Left lung (tissue), 10 donors: ENCODE data around the gene USP10. TPM values are rescaled to one million over a fixed set of nuclear protein-coding genes. Genes with fewer than 3 reads are reported as not detected.

Experiments used
- ATAC-seq: fragments of 200-7000 bp; cut with Tn5 transposase; one replicate; pipeline ENCODE4 v1.9.1; 2020; ENCODE audit warnings: moderate library complexity
- DNase-seq, 4 donors: peaks; one replicate each; pipeline ENCODE4 v3.0.0-alpha.2; 2013 to 2020
- H3K27ac ChIP-seq, 2 donors: fragments of 200-600 bp; sonication (generic) in 1 of 2; one replicate each; pipeline versions ENCODE4 v1.5.0 to v1.8.0; 2020 to 2021
- H3K27me3 ChIP-seq, 2 donors: fragments of 200-600 bp; sonication (generic) in 1 of 2; one replicate each; pipeline versions ENCODE4 v1.5.0 to v1.8.0; 2020 to 2021
- H3K36me3 ChIP-seq, 2 donors: fragments of 200-600 bp; sonication (generic) in 1 of 2; one replicate each; pipeline versions ENCODE4 v1.5.0 to v1.8.0; 2020 to 2021
- H3K4me1 ChIP-seq, 2 donors: fragments of 200-600 bp; one replicate each; pipeline ENCODE4 v1.8.0; 2021
- H3K4me3 ChIP-seq, 2 donors: fragments of 200-600 bp; sonication (generic) in 1 of 2; one replicate each; pipeline versions ENCODE4 v1.5.0 to v1.8.0; 2020 to 2021; ENCODE audit warnings: mild to moderate bottlenecking in 1 of 2
- H3K9me3 ChIP-seq, 2 donors: fragments of 200-600 bp; sonication (generic) in 1 of 2; one replicate each; pipeline versions ENCODE4 v1.5.0 to v1.8.0; 2020 to 2021
- intact Hi-C, 2 donors: fragments of 100-400 bp; cut with DNase I; formaldehyde crosslinking; loops; one replicate each; pipeline versions ENCODE4 v1.11.2 to v1.14.2; 2022
- polyA plus RNA-seq, 6 donors: library from polyadenylated mRNA; unstranded; fragments of 120-200 nt; gene quantifications; one replicate each; pipeline ENCODE4 v1.2.1, GENCODE V29; 2013; ENCODE audit not compliant: insufficient read length in 6 of 6
- total RNA-seq, 2 donors: library from RNA; stranded (reverse); fragmentation: NEBNext Ultra II Directional; extraction: Animal tissue kit (Norgen Biotek cat#: 25700); gene quantifications; one replicate each; pipeline ENCODE4 v1.2.1, GENCODE V29; 2021
- TF ChIP-seq, protein P1 (sequence below), 2 donors: fragments of 200-600 bp; sonication (generic) in 1 of 2; IDR thresholded peaks; one replicate each; pipeline versions ENCODE4 v1.5.0 to v1.8.0; 2021; ENCODE audit warnings: antibody characterized with exemption in 2 of 2
- donor health status: DM: no; HTN: yes; CAD: no.
- donor health status: DM: no; HTN: no; CAD: no.

The USP10 gene
- total and polyA plus RNA-seq, 8 donors, result 57.4 to 102 (median 87.8) TPM

DNA sequence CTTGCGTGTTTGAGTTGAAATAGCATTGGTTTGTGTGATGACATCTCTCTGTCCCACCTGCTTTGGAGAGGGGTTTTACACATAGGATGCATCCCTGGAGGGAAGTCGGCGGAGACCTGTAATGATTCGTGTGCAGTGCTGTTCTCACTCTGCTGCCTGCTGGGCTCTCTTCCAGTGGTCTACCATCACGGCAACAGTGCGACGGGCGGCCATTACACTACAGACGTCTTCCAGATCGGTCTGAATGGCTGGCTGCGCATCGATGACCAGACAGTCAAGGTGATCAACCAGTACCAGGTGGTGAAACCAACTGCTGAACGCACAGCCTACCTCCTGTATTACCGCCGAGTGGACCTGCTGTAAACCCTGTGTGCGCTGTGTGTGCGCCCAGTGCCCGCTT, 78.9 kb downstream of the USP10 start:
- ATAC-seq, result no peak

DNA sequence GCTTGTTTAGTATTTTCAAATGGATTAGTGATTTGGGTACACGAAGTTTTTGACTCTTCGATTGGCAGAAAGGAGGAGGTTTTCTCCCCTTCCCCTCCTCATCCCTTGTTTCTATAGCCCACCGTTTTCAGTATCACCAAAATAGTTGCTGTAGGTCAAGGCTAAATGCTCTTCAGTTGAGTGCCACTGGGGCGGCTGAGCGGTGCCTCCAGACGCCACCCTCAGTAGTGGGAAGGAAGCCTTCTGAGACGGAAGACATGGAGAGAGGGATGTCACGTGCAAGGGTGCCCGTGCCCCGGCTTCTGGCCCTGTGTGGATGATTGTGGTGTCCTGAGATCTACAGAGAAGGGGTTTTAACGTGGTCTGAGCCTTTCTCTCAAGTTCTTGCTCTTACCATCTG, 80.3 kb downstream of the USP10 start:
- DNase-seq (peak in 1 of 4 donors; percentile 47), ATAC-seq (no peak)
- TF ChIP-seq, protein P1, sequence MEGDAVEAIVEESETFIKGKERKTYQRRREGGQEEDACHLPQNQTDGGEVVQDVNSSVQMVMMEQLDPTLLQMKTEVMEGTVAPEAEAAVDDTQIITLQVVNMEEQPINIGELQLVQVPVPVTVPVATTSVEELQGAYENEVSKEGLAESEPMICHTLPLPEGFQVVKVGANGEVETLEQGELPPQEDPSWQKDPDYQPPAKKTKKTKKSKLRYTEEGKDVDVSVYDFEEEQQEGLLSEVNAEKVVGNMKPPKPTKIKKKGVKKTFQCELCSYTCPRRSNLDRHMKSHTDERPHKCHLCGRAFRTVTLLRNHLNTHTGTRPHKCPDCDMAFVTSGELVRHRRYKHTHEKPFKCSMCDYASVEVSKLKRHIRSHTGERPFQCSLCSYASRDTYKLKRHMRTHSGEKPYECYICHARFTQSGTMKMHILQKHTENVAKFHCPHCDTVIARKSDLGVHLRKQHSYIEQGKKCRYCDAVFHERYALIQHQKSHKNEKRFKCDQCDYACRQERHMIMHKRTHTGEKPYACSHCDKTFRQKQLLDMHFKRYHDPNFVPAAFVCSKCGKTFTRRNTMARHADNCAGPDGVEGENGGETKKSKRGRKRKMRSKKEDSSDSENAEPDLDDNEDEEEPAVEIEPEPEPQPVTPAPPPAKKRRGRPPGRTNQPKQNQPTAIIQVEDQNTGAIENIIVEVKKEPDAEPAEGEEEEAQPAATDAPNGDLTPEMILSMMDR (IDR thresholded peaks at IDR 0.05), result no peak
- intact Hi-C loops, result no loop called here
- no peak overlapping the region for H3K4me3 ChIP-seq
- H3K4me1 ChIP-seq, result peaks cover 0 to 4% of the 10 kb centered on the region in 2 donors
- H3K36me3 ChIP-seq, result peaks cover 0 to 60% of the 10 kb centered on the region in 2 donors
- H3K27ac ChIP-seq, result no peak overlapping the region
- no peaks in the 10 kb centered on the region for H3K9me3 ChIP-seq
- H3K27me3 ChIP-seq, result no peaks in the 10 kb centered on the region

More for the DNA sequence above, 78.9 kb downstream of the USP10 start:
- intact Hi-C loops, result no loop called here
- peaks cover 0 to 14% of the 10 kb centered on the region in 2 donors for H3K4me1 ChIP-seq
- TF ChIP-seq, protein P1 (IDR thresholded peaks at IDR 0.05), result no peak
- H3K27ac ChIP-seq, result no peak overlapping the region
- no peak overlapping the region for H3K4me3 ChIP-seq
- H3K27me3 ChIP-seq, result no peaks in the 10 kb centered on the region
- peaks cover 0 to 72% of the 10 kb centered on the region in 2 donors for H3K36me3 ChIP-seq
- DNase-seq, result no peak
- no peaks in the 10 kb centered on the region for H3K9me3 ChIP-seq

DNA sequence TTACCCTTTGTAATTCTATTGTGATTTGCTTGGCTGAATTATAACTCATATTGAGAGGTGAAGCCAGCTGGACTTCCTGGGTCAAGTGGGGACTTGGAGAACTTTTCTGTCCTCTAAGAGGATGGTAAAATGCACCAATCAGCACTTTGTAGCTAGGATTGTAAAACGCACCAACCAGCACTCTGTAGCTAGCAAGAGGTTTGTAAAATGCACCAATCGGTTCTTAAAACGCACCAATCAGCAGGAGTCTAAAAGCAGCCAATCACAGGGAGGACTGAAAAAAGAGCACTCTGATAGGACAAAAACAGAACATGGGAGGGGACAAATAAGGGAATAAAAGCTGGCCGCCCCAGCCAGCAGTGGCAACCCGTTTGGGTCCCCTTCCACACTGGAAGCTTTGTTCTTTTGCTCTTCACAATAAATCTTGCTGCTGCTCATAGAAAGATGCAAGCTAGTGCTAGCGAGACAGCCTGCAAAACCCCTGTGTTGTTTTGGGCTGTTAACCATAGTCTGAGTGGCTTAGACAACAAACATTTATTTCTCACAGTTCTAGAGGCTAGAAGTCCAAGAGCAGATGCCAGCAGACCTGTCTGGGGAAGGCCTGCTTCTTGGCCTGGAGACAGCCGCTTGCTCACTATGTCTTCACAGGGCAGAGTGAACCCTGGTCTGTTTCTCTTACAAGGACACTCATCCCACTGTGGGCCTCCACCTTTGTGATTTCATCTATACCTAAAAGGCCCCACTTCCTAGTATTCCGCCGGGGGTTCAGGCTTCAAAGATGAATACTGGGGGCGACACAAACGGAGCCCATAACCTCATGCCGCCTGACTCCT, 81.0 kb downstream of the USP10 start:
- H3K36me3 ChIP-seq, result peaks cover 0 to 53% of the 10 kb centered on the region in 2 donors
- peaks cover under 1 to 4% of the 10 kb centered on the region in 2 donors for H3K4me1 ChIP-seq
- intact Hi-C loops, result no loop called here
- ATAC-seq, result no peak
- no peak overlapping the region for H3K4me3 ChIP-seq
- TF ChIP-seq, protein P1 (IDR thresholded peaks at IDR 0.05), result no peak
- no peaks in the 10 kb centered on the region for H3K9me3 ChIP-seq
- no peaks in the 10 kb centered on the region for H3K27me3 ChIP-seq
- no peak overlapping the region for H3K27ac ChIP-seq
- no peak for DNase-seq

DNA sequence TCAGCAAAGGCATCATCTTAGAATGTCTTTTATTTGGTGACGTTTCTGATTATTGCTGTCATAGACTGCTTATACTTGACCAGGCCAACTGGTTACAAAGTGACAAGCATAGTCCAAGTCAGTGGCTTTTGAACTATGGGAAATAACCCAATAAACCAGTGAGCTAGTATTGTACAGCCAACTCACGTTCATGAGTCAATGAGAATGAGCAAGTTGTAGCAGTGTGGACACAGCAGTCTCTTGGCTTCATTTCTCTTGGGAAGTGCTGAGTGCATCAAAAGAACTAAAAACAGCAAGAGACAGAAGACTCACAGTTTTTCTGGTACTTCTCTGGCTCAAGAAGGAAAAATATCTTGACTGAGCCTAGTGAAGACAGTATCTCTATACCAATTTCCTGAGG, 83.0 kb downstream of the USP10 start:
- no peaks in the 10 kb centered on the region for H3K9me3 ChIP-seq
- H3K27me3 ChIP-seq, result no peaks in the 10 kb centered on the region
- H3K27ac ChIP-seq, result no peak overlapping the region
- intact Hi-C loops, result no loop called here
- H3K4me3 ChIP-seq, result no peak overlapping the region
- peaks cover 6 to 17% of the 10 kb centered on the region in 2 donors for H3K4me1 ChIP-seq
- TF ChIP-seq, protein P1 (IDR thresholded peaks at IDR 0.05), result no peak
- DNase-seq (no peak), ATAC-seq (no peak)
- H3K36me3 ChIP-seq, result peaks cover 0 to 32% of the 10 kb centered on the region in 2 donors

DNA sequence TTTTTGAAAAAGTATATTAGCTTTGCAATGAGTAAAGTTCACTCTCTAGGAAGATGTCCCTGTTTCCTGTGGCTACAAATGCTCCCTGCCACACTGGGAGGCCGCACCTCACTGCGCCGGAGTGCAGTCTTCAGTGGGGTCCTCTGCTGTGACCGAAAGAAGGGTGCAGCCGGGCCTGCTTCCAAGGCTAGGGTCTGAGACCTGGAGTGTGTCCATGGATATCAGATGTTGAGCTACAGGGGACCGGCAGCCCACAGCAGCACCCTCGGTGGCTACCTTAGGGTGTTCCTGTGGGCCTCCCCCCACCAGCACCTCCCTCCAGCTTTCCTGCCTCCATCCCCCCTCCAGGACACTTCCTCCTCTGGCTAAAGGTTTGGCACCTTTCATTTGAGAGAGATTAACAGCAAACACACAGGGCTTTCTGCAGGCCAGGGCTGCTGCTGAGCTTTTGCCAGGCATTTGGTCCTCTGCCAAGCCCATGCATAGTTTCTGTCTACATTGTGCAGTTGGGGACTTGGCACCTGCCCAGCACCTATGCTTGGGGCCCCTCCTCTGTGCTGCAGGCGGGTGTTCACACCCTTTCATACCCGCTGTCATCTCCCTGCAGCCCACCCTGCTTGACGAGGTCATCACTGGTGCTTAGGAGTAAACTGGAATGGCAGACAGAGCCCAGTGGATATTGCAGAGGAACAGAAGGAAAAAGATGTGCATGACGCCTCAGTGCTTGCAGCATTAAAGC, 86.2 kb downstream of the USP10 start:
- Histone ChIP-seq H3K9me3 (no peaks in the 10 kb centered on the region), H3K27ac (no peak overlapping the region), H3K4me3 (no peak overlapping the region), H3K27me3 (no peaks in the 10 kb centered on the region), H3K36me3 (peaks cover 0 to 2% of the 10 kb centered on the region in 2 donors), H3K4me1 (peaks cover 6 to 17% of the 10 kb centered on the region in 2 donors)
- DNase-seq (peak in 3 of 4 donors; percentile 56 to 85 (median 70)), ATAC-seq (peak; percentile 47)
- intact Hi-C loops, result no loop called here
- TF ChIP-seq, protein P1 (IDR thresholded peaks at IDR 0.05), result no peak
